ENCODE data around the gene RCBTB1.
A peak's percentile ranks its signal among the peaks of the same experiment; 100 is the strongest.
"Not testable (repeated sequence)": the region's sequence is repeated elsewhere in the genome, so short reads cannot be mapped to it uniquely, and the experiment has no call there.

The RCBTB1 gene

GRCh38 chr13:49569993-49570689 is 15.2 kb downstream of the RCBTB1 start:
- peak; percentile 37 for DNase-seq (ENCODE audit: low spot score)
- TF ChIP-seq, protein P1, sequence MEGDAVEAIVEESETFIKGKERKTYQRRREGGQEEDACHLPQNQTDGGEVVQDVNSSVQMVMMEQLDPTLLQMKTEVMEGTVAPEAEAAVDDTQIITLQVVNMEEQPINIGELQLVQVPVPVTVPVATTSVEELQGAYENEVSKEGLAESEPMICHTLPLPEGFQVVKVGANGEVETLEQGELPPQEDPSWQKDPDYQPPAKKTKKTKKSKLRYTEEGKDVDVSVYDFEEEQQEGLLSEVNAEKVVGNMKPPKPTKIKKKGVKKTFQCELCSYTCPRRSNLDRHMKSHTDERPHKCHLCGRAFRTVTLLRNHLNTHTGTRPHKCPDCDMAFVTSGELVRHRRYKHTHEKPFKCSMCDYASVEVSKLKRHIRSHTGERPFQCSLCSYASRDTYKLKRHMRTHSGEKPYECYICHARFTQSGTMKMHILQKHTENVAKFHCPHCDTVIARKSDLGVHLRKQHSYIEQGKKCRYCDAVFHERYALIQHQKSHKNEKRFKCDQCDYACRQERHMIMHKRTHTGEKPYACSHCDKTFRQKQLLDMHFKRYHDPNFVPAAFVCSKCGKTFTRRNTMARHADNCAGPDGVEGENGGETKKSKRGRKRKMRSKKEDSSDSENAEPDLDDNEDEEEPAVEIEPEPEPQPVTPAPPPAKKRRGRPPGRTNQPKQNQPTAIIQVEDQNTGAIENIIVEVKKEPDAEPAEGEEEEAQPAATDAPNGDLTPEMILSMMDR (conservative IDR thresholded peaks at IDR 0.05; ENCODE audit: low read depth), result no peak
- ChIA-PET POLR2A (ENCODE audit: low non-redundant PET) (no interaction called here), CTCF (no interaction called here)
- H3K27ac ChIP-seq, result no peak overlapping the region

- CTCF ChIA-PET, result interaction anchor here (0.6 kb wide), 1 partner anchor 48 kb away, joined by 3 read pairs; no protein-coding TSS in a partner anchor
- POLR2A ChIA-PET (ENCODE audit: low non-redundant PET), result no interaction called here
- TF ChIP-seq, protein P1 (conservative IDR thresholded peaks at IDR 0.05; ENCODE audit: low read depth), result no peak
- H3K27ac ChIP-seq, result no peak overlapping the region
- DNase-seq (ENCODE audit: low spot score), result no peak
Observed at GRCh38 chr13:49567491-49567890, 17.9 kb downstream of the RCBTB1 start.

- TF ChIP-seq, protein P1 (conservative IDR thresholded peaks at IDR 0.05; ENCODE audit: low read depth), result no peak
- H3K27ac ChIP-seq, result no peak overlapping the region
- ChIA-PET POLR2A (ENCODE audit: low non-redundant PET) (no interaction called here), CTCF (interaction anchor here (0.6 kb wide), 1 partner anchor 44 kb away, joined by 3 read pairs; no protein-coding TSS in a partner anchor)
- DNase-seq (ENCODE audit: low spot score), result no peak
Observed at GRCh38 chr13:49566461-49566860, 18.9 kb downstream of the RCBTB1 start.

DNA sequence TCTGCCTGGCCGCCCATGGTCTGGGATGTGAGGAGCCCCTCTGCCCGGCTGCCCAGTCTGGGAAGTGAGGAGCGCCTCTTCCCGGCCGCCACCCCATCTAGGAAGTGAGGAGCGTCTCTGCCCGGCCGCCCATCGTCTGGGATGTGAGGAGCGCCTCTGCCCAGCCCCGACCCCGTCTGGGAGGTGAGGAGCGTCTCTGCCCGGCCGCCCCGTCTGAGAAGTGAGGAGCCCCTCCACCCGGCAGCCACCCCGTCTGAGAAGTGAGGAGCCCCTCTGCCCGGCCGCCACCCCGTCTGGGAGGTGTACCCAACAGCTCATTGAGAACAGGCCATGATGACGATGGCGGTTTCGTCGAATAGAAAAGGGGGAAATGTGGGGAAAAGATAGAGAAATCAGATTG is 19.9 kb downstream of the RCBTB1 start:
- POLR2A ChIA-PET (ENCODE audit: low non-redundant PET); DNase-seq (ENCODE audit: low spot score); CTCF ChIA-PET; H3K27ac ChIP-seq: not testable (repeated sequence)

DNA sequence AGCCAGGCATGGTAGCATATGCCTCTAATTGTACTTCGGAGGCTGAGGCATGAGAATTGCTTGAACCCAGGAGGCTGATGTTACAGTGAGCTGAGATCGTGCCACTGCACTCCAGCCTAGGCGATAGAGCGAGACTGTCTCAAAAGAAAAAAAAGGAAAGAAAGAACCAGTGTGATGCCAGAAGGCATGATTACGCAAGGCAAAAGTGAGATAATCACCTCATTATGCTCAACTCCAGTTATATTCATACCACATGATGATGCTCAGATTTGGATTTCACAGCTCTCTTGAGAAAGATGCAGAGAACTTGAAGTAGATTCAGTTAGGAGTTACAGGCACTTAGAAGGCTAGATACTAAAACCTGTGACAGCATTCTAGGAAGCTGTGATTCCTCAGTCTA is 21.8 kb downstream of the RCBTB1 start:
- POLR2A ChIA-PET (ENCODE audit: low non-redundant PET), result no interaction called here
- no peak for DNase-seq (ENCODE audit: low spot score)
- TF ChIP-seq, protein P1 (conservative IDR thresholded peaks at IDR 0.05; ENCODE audit: low read depth), result no peak
- no peak overlapping the region for H3K27ac ChIP-seq
- CTCF ChIA-PET, result interaction anchor here (0.6 kb wide), 1 partner anchor 23 kb away, joined by 4 read pairs; no protein-coding TSS in a partner anchor

DNA sequence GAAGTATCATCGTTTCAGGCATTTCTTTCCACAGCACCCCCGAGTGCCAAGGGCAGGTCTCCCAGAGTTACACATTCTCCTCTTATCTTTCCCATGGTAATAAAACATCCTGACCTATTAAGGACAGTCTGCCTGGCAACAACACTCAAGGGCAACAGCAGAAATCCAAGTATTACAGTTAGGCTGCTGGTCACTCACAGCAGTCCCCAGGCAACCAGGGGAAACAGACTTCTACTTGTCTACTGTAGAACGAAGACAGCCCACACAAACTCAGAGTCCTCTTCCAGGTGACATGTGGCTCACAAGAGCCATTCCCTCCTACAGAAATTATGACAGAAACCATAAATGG is 24.3 kb downstream of the RCBTB1 start:
- no peak for DNase-seq (ENCODE audit: low spot score)
- ChIA-PET CTCF (interaction anchor here (1.3 to 1.5 kb wide), 2 partner anchors 41 to 46 kb away, joined by 3 to 5 read pairs; no protein-coding TSS in a partner anchor), POLR2A (ENCODE audit: low non-redundant PET) (no interaction called here)
- TF ChIP-seq, protein P1 (conservative IDR thresholded peaks at IDR 0.05; ENCODE audit: low read depth), result no peak
- no peak overlapping the region for H3K27ac ChIP-seq
